H1 (cell line): ENCODE measurements around the gene HOXB13. TPM values are rescaled to one million over a fixed set of nuclear protein-coding genes. Genes with fewer than 3 reads are reported as not detected.

Experiments
- CTCF ChIA-PET: fragments of 300-600 bp; sonication (Branson Sonifier 250); formaldehyde crosslinking; loops from one replicate; lab custom pipeline; 2021; ENCODE audit not compliant: partially characterized antibody; lab: Charles Lee
- POLR2A ChIA-PET: fragments of 300-600 bp; sonication (Branson Sonifier 250); formaldehyde crosslinking; loops from one replicate; lab custom pipeline; 2021; ENCODE audit warnings: inconsistent platforms; ENCODE audit not compliant: partially characterized antibody; lab: Charles Lee
- DNase-seq, 2 experiments: peaks; one replicate each; pipeline versions ENCODE4 v3.0.0 to v3.0.0-alpha.2; 2010 to 2022; ENCODE audit warnings: low spot score in 2 of 2, low read depth in 1 of 2, mixed read lengths in 1 of 2
- FAIRE-seq: peaks from 2 replicates; lab custom pipeline; 2011; peaks lifted over from hg19 to GRCh38; lab: Jason Lieb, UNC
- H2AFZ ChIP-seq: 2 replicates; pipeline ENCODE4 v1.8.1; 2012; ENCODE audit warnings: low read length, inconsistent platforms
- H2AK5ac ChIP-seq: 2 replicates; pipeline ENCODE4 v1.6.1; 2013; ENCODE audit warnings: low read depth, low read length
- H2BK120ac ChIP-seq: replicated peaks from 2 replicates; pipeline ENCODE3; 2013; ENCODE audit warnings: low read depth, low read length, inconsistent platforms
- H2BK12ac ChIP-seq: 2 replicates; pipeline ENCODE4 v1.6.1; 2013; ENCODE audit warnings: low read depth, low read length
- H2BK15ac ChIP-seq: 2 replicates; pipeline ENCODE4 v1.6.1; 2013; ENCODE audit warnings: low read length
- H2BK20ac ChIP-seq: 2 replicates; pipeline ENCODE4 v1.6.1; 2013; ENCODE audit warnings: low read length
- H2BK5ac ChIP-seq: 2 replicates; pipeline ENCODE4 v1.6.1; 2013; ENCODE audit warnings: low read depth, low read length
- H3K14ac ChIP-seq: 2 replicates; pipeline ENCODE4 v1.6.1; 2013; ENCODE audit warnings: inconsistent platforms; ENCODE audit not compliant: insufficient read length
- H3K18ac ChIP-seq: 2 replicates; pipeline ENCODE4 v1.6.1; 2013; ENCODE audit warnings: low read length; ENCODE audit errors: extremely low read depth
- H3K23ac ChIP-seq: 2 replicates; pipeline ENCODE4 v1.6.1; 2013; ENCODE audit warnings: inconsistent platforms; ENCODE audit not compliant: insufficient read length
- H3K23me2 ChIP-seq: 2 replicates; pipeline ENCODE4 v1.6.1; 2013; ENCODE audit warnings: low read depth, low read length
- H3K27ac ChIP-seq: 2 replicates; pipeline ENCODE4 v1.6.1; 2011; ENCODE audit warnings: low read depth, low read length, inconsistent platforms
- H3K27me3 ChIP-seq, 4 experiments: replicated peaks in 1 of 4; 1 replicate in 1 of 4; 2 replicates in 3 of 4; pipeline versions ENCODE4 v1.6.1 to v1.8.1; 2011 to 2013; ENCODE audit warnings: low read length in 3 of 4, mild to moderate bottlenecking in 3 of 4, inconsistent platforms in 2 of 4, mixed read lengths in 2 of 4, moderate library complexity in 1 of 4; ENCODE audit not compliant: control insufficient read depth in 3 of 4, insufficient read depth in 3 of 4; ENCODE audit errors: extremely low read depth in 1 of 4
- H3K36me3 ChIP-seq, 4 experiments: 2 replicates each; pipeline versions ENCODE4 v1.6.1 to v1.8.1; 2011 to 2013; ENCODE audit warnings: mild to moderate bottlenecking in 4 of 4, low read length in 3 of 4, moderate library complexity in 2 of 4, control low read depth in 1 of 4, inconsistent platforms in 1 of 4; ENCODE audit not compliant: insufficient read depth in 4 of 4, control insufficient read depth in 2 of 4
- H3K4ac ChIP-seq: replicated peaks from 2 replicates; pipeline ENCODE3; 2013; ENCODE audit warnings: low read length, low read depth, mixed read lengths, inconsistent platforms; ENCODE audit not compliant: insufficient read length
- H3K4me1 ChIP-seq, 4 experiments: replicated peaks in 1 of 4; 1 replicate in 1 of 4; 2 replicates in 3 of 4; pipeline versions ENCODE4 v1.6.1 to v1.8.1; 2011 to 2013; ENCODE audit warnings: low read length in 3 of 4, inconsistent platforms in 2 of 4, mixed read lengths in 1 of 4; ENCODE audit not compliant: insufficient read depth in 4 of 4, control insufficient read depth in 3 of 4
- H3K4me2 ChIP-seq, 2 experiments: 2 replicates each; pipeline versions ENCODE4 v1.6.1 to v1.8.1; 2011 to 2013; ENCODE audit warnings: low read depth in 2 of 2, low read length in 2 of 2, control low read depth in 1 of 2, inconsistent platforms in 1 of 2, mild to moderate bottlenecking in 1 of 2; ENCODE audit not compliant: insufficient read depth in 1 of 2
- H3K4me3 ChIP-seq, 4 experiments: fragments of 200-600, 300-600 bp in 1 of 4; sonication (generic), shearing (Covaris generic), sonication (Bioruptor Twin) in 1 of 4; 2 replicates each; pipeline versions ENCODE4 v1.5.1 to v1.8.1; 2011 to 2016; ENCODE audit warnings: low read length in 4 of 4, low read depth in 3 of 4, control low read depth in 2 of 4, inconsistent platforms in 2 of 4, mild to moderate bottlenecking in 2 of 4, mixed read lengths in 1 of 4, moderate library complexity in 1 of 4; ENCODE audit not compliant: insufficient read depth in 2 of 4; ENCODE audit errors: extremely low read depth in 1 of 4
- H3K56ac ChIP-seq: replicated peaks from 2 replicates; pipeline ENCODE3; 2013; ENCODE audit warnings: low read depth, mild to moderate bottlenecking, mixed read lengths, low read length, inconsistent platforms; ENCODE audit not compliant: insufficient read length
- H3K79me1 ChIP-seq: 2 replicates; pipeline ENCODE4 v1.6.1; 2013; ENCODE audit warnings: low read depth, low read length, control low read depth
- H3K79me2 ChIP-seq, 2 experiments: 2 replicates each; pipeline versions ENCODE4 v1.6.1 to v1.8.1; 2012 to 2013; ENCODE audit warnings: low read length in 2 of 2, mild to moderate bottlenecking in 2 of 2, inconsistent platforms in 1 of 2; ENCODE audit not compliant: insufficient read depth in 2 of 2, control insufficient read depth in 1 of 2
- H3K9ac ChIP-seq, 4 experiments: replicated peaks in 1 of 4; 1 replicate in 1 of 4; 2 replicates in 3 of 4; pipeline versions ENCODE4 v1.6.1 to v1.8.1; 2011 to 2013; ENCODE audit warnings: low read depth in 3 of 4, low read length in 3 of 4, control low read depth in 2 of 4, mild to moderate bottlenecking in 2 of 4, moderate library complexity in 2 of 4, inconsistent platforms in 1 of 4; ENCODE audit errors: extremely low read depth in 1 of 4
- H3K9me3 ChIP-seq, 2 experiments: 2 replicates each; pipeline versions ENCODE4 v1.6.1 to v1.8.1; 2012 to 2013; ENCODE audit warnings: mild to moderate bottlenecking in 2 of 2, moderate library complexity in 2 of 2, control low read depth in 1 of 2, inconsistent platforms in 1 of 2, low read depth in 1 of 2, low read length in 1 of 2, mixed read lengths in 1 of 2; ENCODE audit not compliant: insufficient read depth in 2 of 2
- H4K20me1 ChIP-seq, 2 experiments: replicated peaks in 1 of 2; 2 replicates each; pipeline versions ENCODE3 to v1.8.1; 2011 to 2013; ENCODE audit warnings: inconsistent platforms in 2 of 2, low read length in 2 of 2, mild to moderate bottlenecking in 1 of 2; ENCODE audit not compliant: insufficient read depth in 2 of 2, control insufficient read depth in 1 of 2
- H4K5ac ChIP-seq: 2 replicates; pipeline ENCODE4 v1.6.1; 2013; ENCODE audit warnings: low read length, low read depth, mixed read lengths, inconsistent platforms; ENCODE audit not compliant: insufficient read length
- H4K8ac ChIP-seq: 2 replicates; pipeline ENCODE4 v1.8.0; 2013; ENCODE audit warnings: mild to moderate bottlenecking, moderate library complexity, low read length, inconsistent platforms; ENCODE audit not compliant: insufficient read depth; ENCODE audit errors: extremely low read depth
- H4K91ac ChIP-seq: replicated peaks from 2 replicates; pipeline ENCODE3; 2013; ENCODE audit warnings: low read length, mixed read lengths, inconsistent platforms; ENCODE audit not compliant: insufficient read length
- CHD1 ChIP-seq: IDR thresholded peaks from 2 replicates; pipeline ENCODE4 v1.6.1; 2012; ENCODE audit warnings: low read depth, low read length, improper control_type of control experiment
- CHD2 ChIP-seq: IDR thresholded peaks from 2 replicates; pipeline ENCODE4 v1.6.1; 2012; ENCODE audit warnings: low read length, improper control_type of control experiment
- GABPA ChIP-seq: IDR thresholded peaks from 2 replicates; pipeline ENCODE4 v1.6.1; 2011; ENCODE audit warnings: mild to moderate bottlenecking, low read length, moderate library complexity, borderline replicate concordance; ENCODE audit not compliant: insufficient read depth
- GTF2F1 ChIP-seq: IDR thresholded peaks from 2 replicates; pipeline ENCODE4 v1.6.1; 2012; ENCODE audit warnings: low read depth, low read length, improper control_type of control experiment, borderline replicate concordance
- JUN ChIP-seq: IDR thresholded peaks from 2 replicates; pipeline ENCODE4 v1.6.1; 2011; ENCODE audit warnings: low read depth, mild to moderate bottlenecking, improper control_type of control experiment, low read length
- SAP30 ChIP-seq: fragments of 300-600 bp; sonication (generic); IDR thresholded peaks from 2 replicates; pipeline ENCODE4 v1.7.1; 2012; ENCODE audit warnings: low read length, moderate library complexity, mild to moderate bottlenecking, inconsistent platforms; ENCODE audit not compliant: insufficient read depth, insufficient replicate concordance
- TBP ChIP-seq: IDR thresholded peaks from 2 replicates; pipeline ENCODE4 v1.6.1; 2011; ENCODE audit warnings: low read depth, low read length, improper control_type of control experiment
- WGBS, 2 experiments: shearing (Covaris generic) in 1 of 2; methylation state at CpG; one replicate each; pipeline versions ENCODE4 v1.1.6 to v1.1.7; 2013 to 2015; ENCODE audit warnings: low lambda C conversion rate in 2 of 2, mixed read lengths in 2 of 2, inconsistent platforms in 1 of 2, low coverage in 1 of 2, missing lambda C conversion rate in 1 of 2; ENCODE audit not compliant: insufficient replicate concordance in 2 of 2, insufficient coverage in 1 of 2, insufficient read length in 1 of 2; ENCODE audit errors: extremely low coverage in 1 of 2, missing lambda C conversion rate in 1 of 2; 5-methylcytosine and 5-hydroxymethylcytosine counted together
- polyA plus RNA-seq, 7 experiments: library from polyadenylated mRNA; depleted of rRNA in 3 of 7; stranded (reverse) in 5 of 7; unstranded in 2 of 7; fragments of >200 nt in 5 of 7; fragments of 200-250 nt in 2 of 7; gene quantifications; 1 replicate in 5 of 7; 2 replicates in 1 of 7; 4 replicates in 1 of 7; pipeline versions ENCODE4 v1.2.1 to v1.2.3, GENCODE V29; 2011 to 2013; ENCODE audit warnings: missing spikeins in 2 of 7, mixed read lengths in 2 of 7
- total RNA-seq: library from RNA; stranded (reverse); fragmentation: NEBNext Ultra II Directional; extraction: Animal tissue kit (Norgen Biotek cat#: 25700); gene quantifications from 2 replicates; pipeline ENCODE4 v1.2.1, GENCODE V29; 2021
- TF ChIP-seq, protein P1 (sequence below), 3 experiments: IDR thresholded peaks; 1 replicate in 2 of 3; 2 replicates in 1 of 3; pipeline versions ENCODE4 v1.5.1 to v1.6.1; 2011; ENCODE audit warnings: low read length in 3 of 3, mild to moderate bottlenecking in 3 of 3, inconsistent platforms in 2 of 3, low read depth in 1 of 3, moderate library complexity in 1 of 3; ENCODE audit not compliant: insufficient read depth in 1 of 3; ENCODE audit errors: control extremely low read depth in 1 of 3

Gene HOXB13
- total and polyA plus RNA-seq, 2 of the 8 experiments (the other 6 are each of a cell fraction or from before 2014, with no cell fraction given), result not detected

DNA sequence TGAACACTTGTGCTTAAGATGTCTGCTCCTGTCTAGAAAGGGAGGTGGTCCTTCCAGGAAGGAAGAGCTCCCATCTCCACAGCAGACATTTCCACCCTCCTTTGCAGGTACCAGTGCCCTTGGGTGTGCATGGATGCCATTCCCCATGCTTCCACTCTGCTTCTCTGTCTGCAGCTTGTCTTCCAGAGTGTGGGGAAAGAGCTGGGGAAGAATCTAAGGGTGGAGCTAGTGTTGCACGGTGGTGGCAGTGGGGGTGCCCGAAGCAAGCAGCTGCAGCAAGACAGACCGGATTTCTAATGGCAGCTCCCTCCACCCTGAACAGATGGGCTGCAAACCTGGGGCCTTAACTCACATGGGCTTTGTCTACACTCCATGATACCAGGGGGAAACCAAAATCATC lies 22.6 kb upstream of the HOXB13 start:
- Histone ChIP-seq H2AK5ac (no peak overlapping the region), H2BK12ac (no peak overlapping the region), H2BK15ac (no peak overlapping the region), H3K18ac (no peak overlapping the region), H3K27me3 (peaks cover 93 to 100% (median 99%) of the 10 kb centered on the region in 4 experiments), H3K79me2 (no peaks in the 10 kb centered on the region), H3K79me1 (no peaks in the 10 kb centered on the region), H3K4ac (no peak overlapping the region), H3K27ac (no peak overlapping the region), H3K56ac (no peak overlapping the region), H4K91ac (no peak overlapping the region), H4K5ac (no peak overlapping the region), H2BK20ac (no peak overlapping the region), H3K23me2 (peaks cover 2% of the 10 kb centered on the region; the same call in 1 of the 2 replicates), H4K20me1 (peaks cover 23 to 40% of the 10 kb centered on the region in 2 experiments), H2AFZ (no peak overlapping the region), H3K4me1 (peaks cover 3 to 13% (median 6%) of the 10 kb centered on the region in 4 experiments), H4K8ac (no peak overlapping the region), H3K23ac (no peak overlapping the region), H2BK5ac (no peak overlapping the region), H3K9me3 (no peaks in the 10 kb centered on the region), H3K4me3 (no peak overlapping the region), H3K36me3 (peaks cover 0 to 5% (median 0%) of the 10 kb centered on the region in 4 experiments; a peak in 1 of 8 replicates), H3K9ac (no peak overlapping the region), H3K4me2 (no peak overlapping the region), H3K14ac (no peak overlapping the region), H2BK120ac (no peak overlapping the region)
- 0% methylated on average over 3 of the region's 3 CpGs; no CpG with 5 or more reads in 1 of the 2 experiments for WGBS, 2 experiments
- DNase-seq (no peak), FAIRE-seq (no peak)
- ChIA-PET POLR2A (interaction anchor here (1.3 to 1.5 kb wide), 2 partner anchors 9 to 27 kb away, joined by 3 to 6 read pairs; partner anchors contain the start of gene PRAC2), CTCF (interaction anchor here (0.7 to 3.8 kb wide), 18 partner anchors 8 to 133 kb away, joined by 3 to 34 read pairs (median 4); partner anchors contain the start of gene PRAC2)
- no peak for TF ChIP-seq CHD2
- TF ChIP-seq CHD1, result no peak
- no peak for TF ChIP-seq GABPA
- no peak for TF ChIP-seq SAP30
- TF ChIP-seq, protein P1, sequence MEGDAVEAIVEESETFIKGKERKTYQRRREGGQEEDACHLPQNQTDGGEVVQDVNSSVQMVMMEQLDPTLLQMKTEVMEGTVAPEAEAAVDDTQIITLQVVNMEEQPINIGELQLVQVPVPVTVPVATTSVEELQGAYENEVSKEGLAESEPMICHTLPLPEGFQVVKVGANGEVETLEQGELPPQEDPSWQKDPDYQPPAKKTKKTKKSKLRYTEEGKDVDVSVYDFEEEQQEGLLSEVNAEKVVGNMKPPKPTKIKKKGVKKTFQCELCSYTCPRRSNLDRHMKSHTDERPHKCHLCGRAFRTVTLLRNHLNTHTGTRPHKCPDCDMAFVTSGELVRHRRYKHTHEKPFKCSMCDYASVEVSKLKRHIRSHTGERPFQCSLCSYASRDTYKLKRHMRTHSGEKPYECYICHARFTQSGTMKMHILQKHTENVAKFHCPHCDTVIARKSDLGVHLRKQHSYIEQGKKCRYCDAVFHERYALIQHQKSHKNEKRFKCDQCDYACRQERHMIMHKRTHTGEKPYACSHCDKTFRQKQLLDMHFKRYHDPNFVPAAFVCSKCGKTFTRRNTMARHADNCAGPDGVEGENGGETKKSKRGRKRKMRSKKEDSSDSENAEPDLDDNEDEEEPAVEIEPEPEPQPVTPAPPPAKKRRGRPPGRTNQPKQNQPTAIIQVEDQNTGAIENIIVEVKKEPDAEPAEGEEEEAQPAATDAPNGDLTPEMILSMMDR (IDR thresholded peaks at IDR 0.05; ENCODE audit: control extremely low read depth in 1 of 3, insufficient read depth in 1 of 3, low read depth in 1 of 3, low read length in 3 of 3), result no peak
- TF ChIP-seq GTF2F1, result no peak
- TF ChIP-seq TBP, result no peak
- TF ChIP-seq JUN, result no peak
